Activated CD8-positive, alpha-beta T cell treated with anti-CD3 and anti-CD28 coated beads for 36 hours (primary cell): ENCODE measurements around the gene ANKRD33B. TPM values are rescaled to one million over a fixed set of nuclear protein-coding genes. Genes with fewer than 3 reads are reported as not detected.

ENCODE experiments used
- ATAC-seq: fragments of 200-7000 bp; cut with Tn5 transposase; one replicate; pipeline ENCODE4 v1.10.0; 2021; ENCODE audit warnings: mild to moderate bottlenecking, moderate library complexity
- CTCF ChIA-PET: fragments of 350-600 bp; sonication (Branson Sonifier 250); formaldehyde crosslinking; loops from one replicate; lab custom pipeline; 2021; ENCODE audit warnings: antibody characterized with exemption; lab: Charles Lee
- POLR2A ChIA-PET: fragments of 350-600 bp; sonication (Branson Sonifier 250); formaldehyde crosslinking; loops from one replicate; lab custom pipeline; 2021; ENCODE audit warnings: antibody characterized with exemption; lab: Charles Lee
- DNase-seq: peaks from one replicate; pipeline ENCODE4 v3.0.0-alpha.2; 2020
- H3K27ac Mint-ChIP-seq: one replicate; pipeline ENCODE4 v1.8.0; 2021; ENCODE audit warnings: mild to moderate bottlenecking, mixed read lengths
- H3K27me3 Mint-ChIP-seq: one replicate; pipeline ENCODE4 v1.8.0; 2021; ENCODE audit warnings: mixed read lengths
- H3K36me3 Mint-ChIP-seq: one replicate; pipeline ENCODE4 v1.8.0; 2021; ENCODE audit warnings: low read depth, mixed read lengths
- H3K4me1 Mint-ChIP-seq: one replicate; pipeline ENCODE4 v1.8.0; 2021; ENCODE audit warnings: low read depth, mixed read lengths
- H3K4me3 Mint-ChIP-seq: one replicate; pipeline ENCODE4 v1.8.0; 2021; ENCODE audit warnings: mild to moderate bottlenecking, moderate library complexity, mixed read lengths
- H3K9me3 Mint-ChIP-seq: one replicate; pipeline ENCODE4 v1.8.0; 2021; ENCODE audit warnings: mixed read lengths
- intact Hi-C: fragments of 100-400 bp; cut with micrococcal nuclease; formaldehyde crosslinking; loops from one replicate; pipeline ENCODE4 v1.10.0; 2022
- total RNA-seq, 2 experiments: library from RNA; stranded (reverse); gene quantifications; one replicate each; pipeline ENCODE4 v1.2.3, GENCODE V29; 2021
- TF ChIP-seq, protein P1 (sequence below): fragments of 200-600 bp; IDR thresholded peaks from one replicate; pipeline ENCODE4 v1.8.0; 2022; ENCODE audit warnings: antibody characterized with exemption, mild to moderate bottlenecking

The ANKRD33B gene
- total RNA-seq, 2 experiments from 2014 or later, result 13.6 to 13.8 TPM

DNA sequence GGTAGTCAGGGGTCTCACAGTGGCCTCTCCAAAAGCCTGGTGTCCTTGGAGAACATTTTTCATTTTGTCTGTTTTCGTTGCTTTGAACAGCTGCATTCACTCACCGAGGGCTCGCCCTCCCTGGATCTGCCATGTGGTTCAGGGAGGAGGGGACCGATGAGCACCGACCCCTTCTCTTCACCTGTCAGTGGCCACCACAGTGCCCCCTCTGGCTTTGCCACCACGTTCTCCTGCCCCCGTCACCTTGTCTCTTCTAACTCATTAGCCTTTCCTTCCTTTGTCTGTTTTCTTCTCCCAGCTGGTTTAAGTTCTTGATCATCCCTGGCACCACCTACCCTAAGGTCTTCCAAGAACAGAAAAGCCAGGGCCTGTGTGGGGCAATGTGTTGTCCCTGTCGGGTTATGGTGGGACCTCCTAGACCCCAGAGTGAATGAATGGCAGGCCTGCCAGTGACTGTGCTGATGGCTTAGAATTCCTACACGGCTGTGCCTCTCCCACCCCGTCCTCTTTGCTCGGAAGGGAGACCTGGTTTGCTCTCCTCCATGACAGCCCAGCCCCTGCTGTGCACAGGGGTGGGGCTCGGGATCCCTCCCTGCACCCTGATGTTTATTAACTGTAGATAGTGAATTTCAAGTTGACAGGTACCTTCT lies 90.0 kb downstream of the ANKRD33B start:
- Mint-ChIP-seq H3K27me3 (no peaks in the 10 kb centered on the region), H3K4me3 (no peak overlapping the region)
- POLR2A ChIA-PET, result no interaction called here

DNA sequence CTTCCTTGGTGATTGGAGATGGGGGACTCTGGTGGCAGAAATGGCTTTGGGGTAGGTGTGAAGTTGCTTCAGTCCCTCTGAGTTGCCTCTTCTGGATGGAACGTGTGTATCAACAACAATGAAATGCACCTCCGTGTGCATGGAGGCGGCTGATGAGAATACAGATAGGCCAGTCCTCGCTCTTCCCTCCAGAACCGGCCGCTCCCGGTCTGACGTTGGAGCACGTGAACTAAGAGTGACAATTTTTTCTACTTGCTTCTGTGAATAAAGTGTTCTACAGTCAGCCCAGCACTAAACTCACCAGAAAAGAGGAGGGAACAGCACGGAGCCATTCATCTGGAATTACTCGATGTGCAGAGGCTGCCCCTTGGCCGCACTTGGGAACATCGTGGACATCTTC lies 90.7 kb downstream of the ANKRD33B start:
- CTCF ChIA-PET, result no interaction called here
- POLR2A ChIA-PET, result no interaction called here
- H3K4me3 Mint-ChIP-seq, result no peak overlapping the region
- TF ChIP-seq, protein P1, sequence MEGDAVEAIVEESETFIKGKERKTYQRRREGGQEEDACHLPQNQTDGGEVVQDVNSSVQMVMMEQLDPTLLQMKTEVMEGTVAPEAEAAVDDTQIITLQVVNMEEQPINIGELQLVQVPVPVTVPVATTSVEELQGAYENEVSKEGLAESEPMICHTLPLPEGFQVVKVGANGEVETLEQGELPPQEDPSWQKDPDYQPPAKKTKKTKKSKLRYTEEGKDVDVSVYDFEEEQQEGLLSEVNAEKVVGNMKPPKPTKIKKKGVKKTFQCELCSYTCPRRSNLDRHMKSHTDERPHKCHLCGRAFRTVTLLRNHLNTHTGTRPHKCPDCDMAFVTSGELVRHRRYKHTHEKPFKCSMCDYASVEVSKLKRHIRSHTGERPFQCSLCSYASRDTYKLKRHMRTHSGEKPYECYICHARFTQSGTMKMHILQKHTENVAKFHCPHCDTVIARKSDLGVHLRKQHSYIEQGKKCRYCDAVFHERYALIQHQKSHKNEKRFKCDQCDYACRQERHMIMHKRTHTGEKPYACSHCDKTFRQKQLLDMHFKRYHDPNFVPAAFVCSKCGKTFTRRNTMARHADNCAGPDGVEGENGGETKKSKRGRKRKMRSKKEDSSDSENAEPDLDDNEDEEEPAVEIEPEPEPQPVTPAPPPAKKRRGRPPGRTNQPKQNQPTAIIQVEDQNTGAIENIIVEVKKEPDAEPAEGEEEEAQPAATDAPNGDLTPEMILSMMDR, result no peak
- intact Hi-C loops, result no loop called here
- DNase-seq (no peak), ATAC-seq (no peak)
- H3K27ac Mint-ChIP-seq, result no peak overlapping the region
- H3K9me3 Mint-ChIP-seq, result peaks cover 4% of the 10 kb centered on the region
- peaks cover 3% of the 10 kb centered on the region for H3K36me3 Mint-ChIP-seq
- no peaks in the 10 kb centered on the region for H3K27me3 Mint-ChIP-seq
- no peaks in the 10 kb centered on the region for H3K4me1 Mint-ChIP-seq

More for the DNA sequence above, 90.0 kb downstream of the ANKRD33B start:
- DNase-seq (no peak), ATAC-seq (no peak)
- peaks cover 3% of the 10 kb centered on the region for H3K36me3 Mint-ChIP-seq
- no peaks in the 10 kb centered on the region for H3K4me1 Mint-ChIP-seq
- intact Hi-C loops, result no loop called here
- H3K9me3 Mint-ChIP-seq, result peaks cover 4% of the 10 kb centered on the region
- TF ChIP-seq, protein P1, result no peak
- H3K27ac Mint-ChIP-seq, result no peak overlapping the region
- CTCF ChIA-PET, result no interaction called here

DNA sequence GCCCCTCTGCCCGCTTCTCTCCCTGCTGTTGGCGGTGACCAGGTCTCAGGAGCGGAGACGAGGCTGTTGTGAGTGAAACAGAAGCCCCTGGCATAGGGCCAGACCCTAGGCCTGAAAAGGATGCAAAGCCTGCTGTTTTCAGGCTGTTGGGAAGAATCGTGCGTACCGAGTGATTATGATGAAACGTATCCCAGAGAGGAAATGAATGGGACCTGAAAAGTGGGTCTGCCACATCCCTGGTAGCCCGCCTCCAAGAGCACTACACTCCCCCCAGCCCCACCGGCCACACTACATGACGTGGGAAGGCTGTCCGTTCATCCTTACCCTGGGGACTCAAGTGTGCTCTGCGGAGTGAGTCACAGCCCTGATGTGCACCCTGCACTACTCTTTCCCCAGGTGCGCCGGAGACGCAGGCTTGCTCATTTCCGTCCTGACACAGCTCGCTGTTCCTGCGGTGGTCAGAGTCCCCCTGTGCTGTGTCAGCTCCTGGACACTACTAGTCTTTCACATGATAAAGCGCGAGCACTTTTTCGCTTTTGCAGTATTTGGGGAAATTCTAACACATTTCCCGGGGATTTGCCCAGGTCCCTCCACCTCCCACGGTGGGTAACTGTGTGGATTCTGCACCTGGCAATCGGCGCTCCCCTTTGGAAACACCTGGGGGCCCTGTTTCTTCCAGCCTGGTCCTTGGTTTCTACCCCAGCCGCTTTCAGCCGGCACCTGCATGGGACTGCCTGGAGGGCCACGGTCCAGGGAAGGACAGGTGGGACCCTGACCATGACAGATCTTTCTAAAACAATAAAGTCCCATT lies 91.5 kb downstream of the ANKRD33B start:
- H3K27ac Mint-ChIP-seq, result no peak overlapping the region
- TF ChIP-seq, protein P1, result no peak
- DNase-seq, result no peak
- no peaks in the 10 kb centered on the region for H3K27me3 Mint-ChIP-seq
- intact Hi-C loops, result no loop called here
- no peaks in the 10 kb centered on the region for H3K4me1 Mint-ChIP-seq
- H3K9me3 Mint-ChIP-seq, result peaks cover 4% of the 10 kb centered on the region
- no peak for ATAC-seq
- peaks cover 2% of the 10 kb centered on the region for H3K36me3 Mint-ChIP-seq
- CTCF ChIA-PET, result no interaction called here
- no peak overlapping the region for H3K4me3 Mint-ChIP-seq
- POLR2A ChIA-PET, result no interaction called here

DNA sequence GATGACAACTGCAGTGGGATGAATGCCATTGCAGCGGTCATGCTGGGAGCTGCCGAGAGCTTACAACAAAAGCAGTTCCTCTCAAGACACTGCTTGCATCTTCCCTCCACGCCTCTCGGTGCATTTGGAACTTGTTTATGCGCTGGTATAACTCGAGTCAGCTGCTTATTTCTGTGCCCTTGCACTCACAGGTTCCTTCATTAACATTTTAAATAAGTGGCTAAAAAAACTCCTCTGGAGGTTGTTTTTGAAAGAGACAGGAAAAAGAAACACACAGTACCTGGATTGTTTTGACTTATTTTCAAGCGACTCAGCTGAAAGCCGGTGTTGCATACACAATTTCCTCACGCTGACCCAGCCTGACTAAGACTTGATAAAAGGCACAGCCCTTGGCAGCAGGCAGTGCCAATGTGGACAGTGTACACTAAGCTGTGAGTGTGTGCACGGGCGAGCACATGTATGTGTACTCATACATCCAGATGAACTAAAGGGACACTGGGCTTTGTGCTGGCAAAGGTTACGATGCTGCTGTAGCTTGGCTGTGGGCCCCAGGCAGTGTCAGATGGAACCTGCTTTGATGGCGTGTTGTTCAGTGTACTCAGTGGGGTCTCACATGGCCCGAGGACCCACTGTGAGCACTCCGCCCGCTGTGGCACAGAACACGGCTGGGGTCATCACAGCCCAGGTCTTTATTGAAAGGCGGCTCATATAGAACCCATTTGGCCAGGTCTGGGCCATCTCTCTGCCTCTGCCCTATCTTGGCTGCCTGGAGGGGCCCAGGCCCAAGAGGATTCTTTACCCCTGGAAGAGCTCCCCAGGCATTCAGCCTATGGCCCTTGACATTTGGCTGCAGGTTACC lies 92.3 kb downstream of the ANKRD33B start:
- POLR2A ChIA-PET, result no interaction called here
- Mint-ChIP-seq H3K4me3 (no peak overlapping the region), H3K9me3 (peaks cover 4% of the 10 kb centered on the region), H3K27me3 (no peaks in the 10 kb centered on the region), H3K4me1 (no peaks in the 10 kb centered on the region), H3K36me3 (no peaks in the 10 kb centered on the region), H3K27ac (no peak overlapping the region)
- intact Hi-C loops, result no loop called here
- TF ChIP-seq, protein P1, result no peak
- DNase-seq, result no peak
- no peak for ATAC-seq
- CTCF ChIA-PET, result interaction anchor here (1.7 kb wide), 1 partner anchor 28 kb away, joined by 4 read pairs; no protein-coding TSS in a partner anchor
